ENCODE results near the gene EXOC2. TPM values are rescaled to one million over a fixed set of nuclear protein-coding genes. Genes with fewer than 3 reads are reported as not detected.

The EXOC2 gene
- total RNA-seq, 2 experiments from 2014 or later: 29.9 to 30.2 TPM

DNA sequence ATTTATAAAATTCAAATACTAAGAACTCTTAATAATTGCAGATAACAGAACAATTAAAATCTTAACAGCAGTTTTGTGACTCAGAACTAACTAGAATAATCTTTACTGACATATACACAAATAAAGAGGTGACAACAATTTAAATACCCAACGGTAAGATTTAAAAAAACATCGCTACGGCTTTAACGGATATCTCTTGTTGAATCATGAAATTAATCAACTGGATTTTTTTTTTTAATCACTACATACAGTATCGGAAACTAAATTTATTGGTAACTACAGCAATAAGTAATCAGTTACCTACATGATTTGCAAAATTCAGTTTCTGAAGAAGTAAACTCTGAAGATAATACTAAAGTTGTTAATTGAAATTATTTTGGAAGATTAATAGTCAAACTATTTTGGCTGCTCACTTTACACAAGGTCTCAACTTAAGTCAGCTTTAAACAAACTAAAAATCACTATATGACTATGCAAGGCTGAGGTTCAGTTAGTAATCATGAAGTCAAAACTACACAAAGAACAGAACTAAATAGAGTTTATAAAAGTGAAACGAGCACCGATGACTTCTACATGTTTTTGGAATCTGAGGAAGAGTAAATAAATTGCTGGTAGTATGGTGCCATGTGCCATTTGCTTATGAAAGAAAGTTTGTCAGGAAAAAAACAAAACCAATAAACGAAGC is 164.8 kb downstream of the EXOC2 start:
- peak; percentile 51 for ATAC-seq
- TF ChIP-seq, protein P1, sequence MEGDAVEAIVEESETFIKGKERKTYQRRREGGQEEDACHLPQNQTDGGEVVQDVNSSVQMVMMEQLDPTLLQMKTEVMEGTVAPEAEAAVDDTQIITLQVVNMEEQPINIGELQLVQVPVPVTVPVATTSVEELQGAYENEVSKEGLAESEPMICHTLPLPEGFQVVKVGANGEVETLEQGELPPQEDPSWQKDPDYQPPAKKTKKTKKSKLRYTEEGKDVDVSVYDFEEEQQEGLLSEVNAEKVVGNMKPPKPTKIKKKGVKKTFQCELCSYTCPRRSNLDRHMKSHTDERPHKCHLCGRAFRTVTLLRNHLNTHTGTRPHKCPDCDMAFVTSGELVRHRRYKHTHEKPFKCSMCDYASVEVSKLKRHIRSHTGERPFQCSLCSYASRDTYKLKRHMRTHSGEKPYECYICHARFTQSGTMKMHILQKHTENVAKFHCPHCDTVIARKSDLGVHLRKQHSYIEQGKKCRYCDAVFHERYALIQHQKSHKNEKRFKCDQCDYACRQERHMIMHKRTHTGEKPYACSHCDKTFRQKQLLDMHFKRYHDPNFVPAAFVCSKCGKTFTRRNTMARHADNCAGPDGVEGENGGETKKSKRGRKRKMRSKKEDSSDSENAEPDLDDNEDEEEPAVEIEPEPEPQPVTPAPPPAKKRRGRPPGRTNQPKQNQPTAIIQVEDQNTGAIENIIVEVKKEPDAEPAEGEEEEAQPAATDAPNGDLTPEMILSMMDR (IDR thresholded peaks at IDR 0.05): no peak
- Mint-ChIP-seq H3K36me3 (ENCODE audit: low read depth) (peaks cover 26% of the 10 kb centered on the region), H3K4me3 (no peak overlapping the region), H3K27me3 (no peaks in the 10 kb centered on the region), H3K27ac (peak overlapping the region; percentile 73), H3K9me3 (no peaks in the 10 kb centered on the region), H3K4me1 (ENCODE audit: low read depth) (peaks cover 20% of the 10 kb centered on the region)
- no peak for DNase-seq
- intact Hi-C loops (cut with micrococcal nuclease): no loop called here
- ChIA-PET POLR2A (interaction anchor here (0.7 kb wide), 1 partner anchor 412 kb away, joined by 3 read pairs; no protein-coding TSS in a partner anchor), CTCF (no interaction called here)

DNA sequence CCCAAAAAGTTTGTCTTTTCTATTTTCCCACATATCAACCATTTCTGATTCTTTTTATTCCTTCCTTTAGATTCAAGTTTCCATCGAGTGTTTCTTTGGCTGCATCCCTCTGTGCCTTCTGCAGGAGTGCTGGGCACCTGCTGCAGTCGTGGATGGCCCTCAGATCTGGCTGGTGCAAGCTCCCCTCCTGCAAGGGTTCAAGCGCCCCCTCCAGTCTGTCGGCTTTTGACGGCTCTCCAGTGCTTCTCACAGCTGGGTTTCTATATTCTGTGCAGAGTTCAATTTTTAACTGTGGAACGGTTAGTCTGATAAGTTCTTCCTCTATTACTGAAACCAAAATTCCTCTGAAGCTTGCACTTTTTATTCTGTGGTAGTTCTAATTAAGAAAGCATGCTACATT is 168.1 kb downstream of the EXOC2 start:
- Mint-ChIP-seq H3K4me3 (no peak overlapping the region), H3K27ac (peak overlapping the region; percentile 76), H3K27me3 (no peaks in the 10 kb centered on the region), H3K9me3 (peaks cover 7% of the 10 kb centered on the region), H3K36me3 (ENCODE audit: low read depth) (peaks cover 36% of the 10 kb centered on the region), H3K4me1 (ENCODE audit: low read depth) (peaks cover 25% of the 10 kb centered on the region)
- DNase-seq (peak; percentile 67), ATAC-seq (peak; percentile 77)
- intact Hi-C loops (cut with micrococcal nuclease): no loop called here
- ChIA-PET CTCF (interaction anchor here (0.8 to 1.2 kb wide), 6 partner anchors 26 to 336 kb away, joined by 3 to 4 read pairs (median 3); partner anchors contain the start of gene IRF4), POLR2A (interaction anchor here (0.9 to 1.3 kb wide), 2 partner anchors 10 to 132 kb away, joined by 3 read pairs; no protein-coding TSS in a partner anchor)
- TF ChIP-seq, protein P1 (IDR thresholded peaks at IDR 0.05): no peak

DNA sequence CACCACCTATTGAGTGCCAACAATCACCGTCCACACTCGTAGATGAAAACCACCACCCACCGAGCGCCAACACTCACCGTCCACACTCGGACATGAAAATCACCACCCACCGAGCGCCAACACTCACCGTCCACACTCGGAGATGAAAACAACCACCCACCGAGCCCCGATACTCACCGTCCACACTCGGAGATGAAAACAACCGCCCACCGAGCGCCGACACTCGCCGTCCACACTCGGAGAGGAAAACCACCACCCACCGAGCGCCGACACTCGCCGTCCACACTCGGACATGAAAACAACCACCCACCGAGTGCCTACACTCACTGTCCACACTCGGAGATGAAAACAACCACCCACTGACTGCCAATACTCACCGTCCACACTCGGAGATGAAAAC is 172.1 kb downstream of the EXOC2 start:
- H3K4me3 Mint-ChIP-seq: no peak overlapping the region
- TF ChIP-seq, protein P1 (IDR thresholded peaks at IDR 0.05): no peak

DNA sequence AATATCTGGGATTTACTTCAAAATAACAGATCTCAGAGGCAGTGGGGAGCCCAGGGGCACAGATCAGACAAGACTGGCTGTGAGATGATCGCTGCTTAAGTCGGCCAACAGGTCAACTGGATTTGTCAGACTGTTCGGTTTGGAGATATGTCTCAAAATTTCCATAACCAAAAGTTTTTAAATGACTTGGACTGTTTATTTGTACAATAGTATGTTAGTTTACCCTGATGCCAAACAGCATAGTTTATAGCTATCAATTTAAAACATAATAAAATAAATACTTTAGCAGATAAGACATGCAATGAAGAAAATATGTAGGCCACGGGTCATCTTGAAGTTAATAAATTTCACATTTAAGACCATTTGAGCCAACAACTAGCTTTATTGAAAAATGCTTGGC is 174.7 kb downstream of the EXOC2 start:
- intact Hi-C loops (cut with micrococcal nuclease): no loop called here
- H3K27ac Mint-ChIP-seq: peak overlapping the region; percentile 15
- ChIA-PET POLR2A (interaction anchor here (1.1 to 1.4 kb wide), 2 partner anchors 25 to 41 kb away, joined by 4 read pairs; no protein-coding TSS in a partner anchor), CTCF (interaction anchor here (1.2 to 2.1 kb wide), 3 partner anchors 32 to 123 kb away, joined by 3 to 6 read pairs (median 3); no protein-coding TSS in a partner anchor)
- DNase-seq (no peak), ATAC-seq (no peak)
- peaks cover 45% of the 10 kb centered on the region for H3K36me3 Mint-ChIP-seq (ENCODE audit: low read depth)
- TF ChIP-seq, protein P1 (IDR thresholded peaks at IDR 0.05): no peak
- peaks cover 41% of the 10 kb centered on the region for H3K4me1 Mint-ChIP-seq (ENCODE audit: low read depth)
- no peak overlapping the region for H3K4me3 Mint-ChIP-seq
- no peaks in the 10 kb centered on the region for H3K27me3 Mint-ChIP-seq
- H3K9me3 Mint-ChIP-seq: peaks cover 20% of the 10 kb centered on the region

More for the DNA sequence above, 172.1 kb downstream of the EXOC2 start:
- Mint-ChIP-seq H3K9me3 (peaks cover 20% of the 10 kb centered on the region), H3K27me3 (no peaks in the 10 kb centered on the region), H3K36me3 (ENCODE audit: low read depth) (peaks cover 48% of the 10 kb centered on the region), H3K4me1 (ENCODE audit: low read depth) (peaks cover 35% of the 10 kb centered on the region), H3K27ac (peak overlapping the region; percentile 38)
- intact Hi-C loops (cut with micrococcal nuclease): no loop called here
- DNase-seq (no peak), ATAC-seq (no peak)
- ChIA-PET POLR2A (interaction anchor here (0.6 kb wide), 1 partner anchor 8 kb away, joined by 3 read pairs; no protein-coding TSS in a partner anchor), CTCF (no interaction called here)

DNA sequence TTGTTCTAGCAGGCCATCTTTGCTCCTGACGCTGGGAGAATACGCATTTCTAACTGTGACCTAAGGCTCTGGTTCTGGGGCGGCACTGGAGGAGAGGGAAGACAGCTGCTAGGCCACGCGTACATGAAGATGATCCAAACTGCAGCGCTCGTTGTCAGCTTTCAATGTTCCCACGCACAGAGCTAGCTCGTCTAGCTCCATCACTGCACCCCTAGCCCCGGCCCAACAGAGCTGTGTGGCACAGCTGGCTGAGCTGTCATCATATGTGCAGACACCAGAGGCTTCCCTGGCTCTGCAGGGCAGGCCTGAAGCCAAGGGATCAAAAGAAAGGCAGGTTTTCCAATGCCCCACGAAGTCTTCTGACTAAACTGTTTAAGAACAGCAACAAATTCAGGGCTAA is 176.7 kb downstream of the EXOC2 start:
- ATAC-seq (no peak), DNase-seq (no peak)
- Mint-ChIP-seq H3K27me3 (no peaks in the 10 kb centered on the region), H3K27ac (peak overlapping the region; percentile 46), H3K9me3 (peaks cover 20% of the 10 kb centered on the region), H3K36me3 (ENCODE audit: low read depth) (peaks cover 41% of the 10 kb centered on the region), H3K4me1 (ENCODE audit: low read depth) (peaks cover 53% of the 10 kb centered on the region), H3K4me3 (no peak overlapping the region)
- ChIA-PET POLR2A (interaction anchor here (0.7 to 2.1 kb wide), 7 partner anchors 11 to 120 kb away, joined by 3 to 6 read pairs (median 4); no protein-coding TSS in a partner anchor), CTCF (interaction anchor here (0.6 to 1.8 kb wide), 3 partner anchors 27 to 70 kb away, joined by 3 to 4 read pairs (median 3); no protein-coding TSS in a partner anchor)
- TF ChIP-seq, protein P1 (IDR thresholded peaks at IDR 0.05): no peak
- intact Hi-C loops (cut with micrococcal nuclease): no loop called here

Measured in activated CD8-positive, alpha-beta T cell treated with anti-CD3 and anti-CD28 coated beads for 36 hours (primary cell).